Measurements from ENCODE around the gene TIMM29.

DNA sequence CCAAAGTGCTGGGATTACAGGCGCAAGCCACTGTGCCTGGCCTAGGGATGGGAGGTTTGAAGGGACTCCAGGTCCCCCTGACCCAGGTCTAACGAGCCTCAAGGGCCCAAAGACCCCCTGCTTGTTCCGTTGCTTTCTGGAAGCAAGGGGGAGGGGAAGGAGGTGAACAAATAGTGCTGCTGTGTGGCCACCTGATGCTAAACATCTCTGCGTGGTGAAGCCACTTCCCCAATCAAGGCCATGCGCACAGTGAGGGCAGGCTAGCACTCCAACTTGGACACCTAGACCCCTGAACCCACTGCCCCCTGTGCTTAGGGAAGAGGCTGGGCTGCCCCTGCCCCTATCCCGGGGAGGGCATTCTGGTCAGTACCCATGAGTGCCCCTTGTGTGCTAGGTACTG, 33.2 kb upstream of the TIMM29 start:
- TF ChIP-seq, protein P1, sequence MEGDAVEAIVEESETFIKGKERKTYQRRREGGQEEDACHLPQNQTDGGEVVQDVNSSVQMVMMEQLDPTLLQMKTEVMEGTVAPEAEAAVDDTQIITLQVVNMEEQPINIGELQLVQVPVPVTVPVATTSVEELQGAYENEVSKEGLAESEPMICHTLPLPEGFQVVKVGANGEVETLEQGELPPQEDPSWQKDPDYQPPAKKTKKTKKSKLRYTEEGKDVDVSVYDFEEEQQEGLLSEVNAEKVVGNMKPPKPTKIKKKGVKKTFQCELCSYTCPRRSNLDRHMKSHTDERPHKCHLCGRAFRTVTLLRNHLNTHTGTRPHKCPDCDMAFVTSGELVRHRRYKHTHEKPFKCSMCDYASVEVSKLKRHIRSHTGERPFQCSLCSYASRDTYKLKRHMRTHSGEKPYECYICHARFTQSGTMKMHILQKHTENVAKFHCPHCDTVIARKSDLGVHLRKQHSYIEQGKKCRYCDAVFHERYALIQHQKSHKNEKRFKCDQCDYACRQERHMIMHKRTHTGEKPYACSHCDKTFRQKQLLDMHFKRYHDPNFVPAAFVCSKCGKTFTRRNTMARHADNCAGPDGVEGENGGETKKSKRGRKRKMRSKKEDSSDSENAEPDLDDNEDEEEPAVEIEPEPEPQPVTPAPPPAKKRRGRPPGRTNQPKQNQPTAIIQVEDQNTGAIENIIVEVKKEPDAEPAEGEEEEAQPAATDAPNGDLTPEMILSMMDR (conservative IDR thresholded peaks at IDR 0.05; ENCODE audit: low read length): no peak
- TF ChIP-seq EZH2phosphoT487 (IDR thresholded peaks at IDR 0.05; ENCODE audit: borderline replicate concordance, low read depth, low read length): no peak
